Lung microvascular endothelial cell (primary cell): ENCODE data around the gene KRT35. TPM values are rescaled to one million over a fixed set of nuclear protein-coding genes. Genes with fewer than 3 reads are reported as not detected.

Experiments used
- DNase-seq, 2 donors: peaks; one replicate each; pipeline versions ENCODE4 v3.0.0 to v3.0.0-alpha.2; 2010; ENCODE audit warnings: low read depth in 2 of 2
- total RNA-seq: library from RNA; depleted of rRNA; stranded (reverse); fragments of >200 nt; gene quantifications from 2 replicates; pipeline ENCODE4 v1.2.1, GENCODE V29; 2014

KRT35 gene
- total RNA-seq, 1 donor from 2014 or later = not detected

GRCh38 chr17:41512546-41513167, 31.7 kb upstream of the KRT35 start:
- DNase-seq = no peak

DNA sequence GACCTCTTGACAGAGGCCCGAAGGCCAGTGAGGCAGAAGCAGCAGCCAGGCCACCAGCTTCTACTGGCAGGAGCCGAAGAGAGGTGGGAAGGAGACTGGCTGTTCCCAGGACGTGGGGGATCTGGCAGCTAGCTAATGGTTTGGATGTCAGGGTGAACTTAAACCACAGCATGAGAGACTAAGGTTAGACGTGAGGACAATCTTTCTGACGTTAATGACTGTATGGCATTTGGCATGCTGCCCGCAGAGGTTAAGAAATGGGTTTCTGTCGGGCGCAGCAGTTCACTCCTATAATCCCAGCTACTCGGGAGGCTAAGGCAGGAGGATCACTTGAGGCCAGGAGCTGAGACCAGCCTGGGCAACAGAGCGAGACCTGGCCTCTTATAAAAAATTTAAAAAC, 30.8 kb upstream of the KRT35 start:
- no peak for DNase-seq

DNA sequence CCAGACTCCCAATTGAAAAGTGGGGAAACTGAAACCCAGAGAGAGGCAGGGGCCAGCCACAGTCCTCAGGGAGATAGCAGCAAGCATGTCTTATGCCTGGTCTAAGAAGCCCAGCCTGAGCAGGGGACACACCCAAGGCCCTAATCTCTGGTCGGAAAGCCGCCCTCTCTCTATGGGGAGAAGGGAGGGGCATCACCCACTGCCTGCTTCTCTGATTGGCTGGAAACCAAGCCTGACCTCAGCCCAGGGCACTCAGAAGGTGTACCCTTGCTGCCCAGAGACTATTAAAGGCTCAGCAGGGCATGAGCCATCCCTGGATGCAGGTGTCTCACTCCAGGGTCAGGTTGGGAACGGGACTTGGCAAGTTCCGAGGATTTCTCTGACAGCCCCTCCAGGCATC, 30.2 kb upstream of the KRT35 start:
- DNase-seq = no peak

DNA sequence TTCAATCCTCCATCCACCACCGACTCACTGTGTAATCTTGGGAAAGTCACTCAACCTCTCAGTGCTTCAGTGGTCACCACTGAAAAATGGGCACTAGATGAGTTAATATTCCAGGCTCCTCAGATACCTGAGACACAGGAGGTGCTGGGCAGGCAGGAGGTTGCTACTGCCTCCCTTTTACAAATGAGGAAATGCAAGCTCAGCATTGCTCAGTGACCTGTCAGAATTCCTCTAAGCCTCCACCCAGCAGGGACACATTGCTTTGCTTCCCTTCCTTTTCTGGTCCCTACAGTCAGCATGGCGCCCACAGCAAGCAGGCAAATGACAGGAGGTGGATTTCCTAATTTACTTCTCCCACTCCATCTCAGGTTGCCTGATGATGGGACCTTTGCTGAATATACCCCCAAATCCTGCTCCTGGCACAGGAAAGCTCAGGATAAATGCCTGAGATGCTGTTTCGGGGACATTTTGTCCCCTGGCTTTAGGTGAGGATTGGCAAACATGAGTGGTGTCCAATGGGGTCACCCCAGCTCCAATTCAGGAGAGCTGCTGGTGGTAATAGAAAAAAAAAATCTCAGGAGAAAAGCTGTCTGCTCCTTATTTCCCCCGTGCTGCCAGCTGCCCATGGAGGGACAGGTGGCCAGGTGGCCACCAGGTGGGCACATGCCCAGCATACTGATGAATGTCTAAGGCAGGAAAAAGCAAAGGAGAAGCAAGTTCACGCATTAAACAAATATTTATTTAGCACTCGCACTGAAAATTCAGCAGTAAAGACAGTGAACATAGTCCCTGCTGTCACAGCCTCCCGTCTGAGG, 29.5 kb upstream of the KRT35 start:
- no peak for DNase-seq

GRCh38 chr17:41507315-41507880, 26.4 kb upstream of the KRT35 start:
- DNase-seq = no peak

DNA sequence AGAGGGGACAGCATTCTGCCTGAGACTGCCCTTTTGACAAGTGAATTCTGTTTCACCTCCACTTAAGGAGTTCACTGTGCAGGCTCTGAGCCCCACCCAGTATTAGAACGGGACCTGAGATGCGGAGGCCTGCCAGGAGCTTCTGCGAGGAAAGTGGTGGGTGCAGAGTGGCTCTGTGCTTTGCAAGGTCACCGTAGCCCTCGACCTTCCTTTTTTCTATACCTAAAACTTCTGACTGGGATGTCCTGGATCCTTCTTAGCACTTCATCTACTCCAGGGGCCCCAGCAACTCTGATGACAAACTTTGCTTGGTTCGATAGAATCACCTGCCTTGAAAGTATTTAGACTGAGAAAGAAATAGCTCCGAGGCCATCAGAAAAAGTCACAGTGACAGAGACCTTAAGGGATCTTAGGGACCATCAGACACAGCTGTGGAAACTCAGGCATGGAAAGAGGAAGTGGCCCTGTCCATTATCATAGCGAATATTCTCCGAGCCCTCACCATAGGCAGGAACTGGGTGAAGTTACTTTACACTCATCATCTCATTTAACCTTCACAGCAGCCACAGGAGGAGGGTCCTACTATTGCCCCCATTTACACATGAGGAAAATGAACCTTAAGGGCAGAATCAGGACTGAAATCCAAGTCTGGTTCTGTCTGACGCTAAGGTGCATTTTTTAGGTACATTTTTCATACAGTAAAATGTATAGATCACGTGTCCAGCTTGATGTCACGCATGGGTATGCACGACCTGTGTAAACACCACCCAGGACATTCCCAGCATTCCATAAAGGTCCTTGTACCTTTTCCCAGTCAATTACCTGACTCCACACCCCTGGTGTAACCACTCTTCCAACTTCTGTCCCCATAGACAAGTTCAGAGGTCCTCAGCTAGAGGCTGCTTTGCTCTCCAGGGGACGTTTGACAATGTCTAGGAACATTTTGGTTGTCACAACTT, 25.1 kb upstream of the KRT35 start:
- no peak for DNase-seq

GRCh38 chr17:41505007-41505808, 24.3 kb upstream of the KRT35 start, which contains the start of gene KRT13:
Gene KRT13, minus strand, starts transcription at chr17:41505612. Its CDS starts 62 bp downstream, at chr17:41505550.
- no peak for DNase-seq

DNA sequence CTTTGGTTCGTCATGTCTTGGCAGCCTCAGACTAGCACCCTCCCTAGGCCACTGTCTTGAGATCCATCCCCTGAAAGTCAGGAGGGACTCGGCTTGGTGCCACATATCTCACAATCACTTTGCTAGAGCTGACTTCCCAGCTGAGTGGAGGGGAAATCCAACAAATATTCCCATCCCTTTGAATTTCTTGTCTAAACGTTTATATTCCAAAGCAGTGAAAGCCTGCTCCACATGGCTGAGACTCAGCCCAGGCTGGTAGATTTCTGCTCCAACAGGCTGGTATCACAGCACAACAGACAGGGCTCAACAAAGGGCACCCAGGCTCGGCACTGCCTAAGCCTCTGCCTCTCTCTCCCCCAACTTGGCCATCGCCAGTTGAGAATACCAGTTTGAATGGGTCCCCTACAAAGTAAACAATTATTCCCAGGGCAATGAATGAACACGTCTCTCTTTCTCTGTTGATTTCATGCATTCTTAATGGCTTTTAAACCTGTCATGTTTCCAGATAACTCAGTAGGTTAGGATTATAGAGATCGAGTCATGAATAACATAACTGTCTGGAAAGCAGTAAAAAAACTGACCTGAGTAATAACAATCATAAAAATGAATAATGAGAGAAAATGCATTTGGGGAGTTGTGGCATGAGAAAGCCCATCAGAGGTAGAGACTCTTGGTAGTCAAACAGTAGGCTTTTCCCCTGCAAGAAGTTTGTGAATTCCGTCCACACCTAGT, 23.5 kb upstream of the KRT35 start:
- no peak for DNase-seq

GRCh38 chr17:41503202-41503601, 22.3 kb upstream of the KRT35 start:
- DNase-seq = no peak

- peak; percentile 57 to 68 for DNase-seq
Observed at GRCh38 chr17:41500131-41500911, 19.4 kb upstream of the KRT35 start.

DNA sequence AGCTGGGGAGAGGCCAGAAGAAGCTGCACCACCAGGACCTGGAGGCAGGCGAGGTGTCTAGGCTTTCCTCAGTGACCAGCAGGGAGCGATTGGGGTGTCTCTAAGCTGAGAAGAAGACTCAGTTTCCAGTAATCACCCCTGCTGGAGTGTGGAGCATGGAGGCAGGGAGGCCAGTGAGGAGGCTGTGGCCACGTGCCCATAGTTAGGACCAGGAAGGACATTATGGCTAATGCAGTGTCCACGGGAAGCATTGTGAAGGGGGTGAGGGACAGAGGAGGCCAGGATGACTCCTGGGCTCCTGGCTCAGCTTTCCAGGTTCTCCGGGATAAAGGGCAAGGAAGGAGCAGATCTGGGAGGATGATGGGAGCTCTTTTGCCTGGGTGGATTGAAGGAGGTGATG, 18.8 kb upstream of the KRT35 start:
- no peak for DNase-seq

DNA sequence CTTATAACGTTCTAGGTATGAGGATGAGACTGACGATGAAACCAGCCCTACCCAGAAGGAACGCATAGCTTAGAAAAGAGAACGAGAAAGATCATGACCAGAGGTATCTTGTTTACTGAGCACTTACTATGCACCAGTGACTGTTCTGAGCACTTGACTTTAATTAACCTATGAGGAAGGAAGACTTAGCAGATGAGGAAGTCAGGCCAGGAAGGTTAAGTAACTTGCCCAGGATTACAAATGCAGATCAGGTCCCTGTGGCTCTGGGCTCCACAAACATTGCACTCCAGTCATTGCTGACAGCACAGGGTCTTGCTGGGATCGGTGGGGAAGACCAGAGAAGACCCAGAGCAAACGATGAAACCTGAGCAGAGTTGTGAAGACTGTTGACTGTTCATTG, 17.3 kb upstream of the KRT35 start:
- no peak for DNase-seq

- DNase-seq = peak; percentile 84 to 90
Observed at GRCh38 chr17:41496803-41497484, 16.0 kb upstream of the KRT35 start.

GRCh38 chr17:41494524-41494923, 13.6 kb upstream of the KRT35 start:
- DNase-seq = peak; percentile 29 to 45

DNA sequence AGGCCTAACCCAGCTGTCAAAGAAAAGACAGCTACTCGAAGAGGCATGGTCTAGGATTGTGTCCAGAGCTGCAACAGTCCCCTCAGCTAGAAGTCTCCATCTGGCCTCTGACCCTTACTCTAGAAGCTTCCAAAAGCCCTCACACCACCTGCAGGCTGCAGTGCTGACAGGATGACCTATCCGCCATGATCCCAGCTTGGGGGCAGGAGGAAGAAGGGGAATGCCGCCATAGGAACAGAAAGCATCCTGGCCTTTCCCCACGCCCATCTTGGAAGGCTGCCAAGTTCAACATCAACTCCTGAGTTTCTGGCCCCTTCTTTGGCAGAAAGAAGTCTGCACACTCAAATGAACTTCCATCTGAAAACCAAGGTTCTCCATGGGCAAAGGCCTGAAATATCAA, 11.8 kb upstream of the KRT35 start:
- peak; percentile 80 to 88 for DNase-seq

DNA sequence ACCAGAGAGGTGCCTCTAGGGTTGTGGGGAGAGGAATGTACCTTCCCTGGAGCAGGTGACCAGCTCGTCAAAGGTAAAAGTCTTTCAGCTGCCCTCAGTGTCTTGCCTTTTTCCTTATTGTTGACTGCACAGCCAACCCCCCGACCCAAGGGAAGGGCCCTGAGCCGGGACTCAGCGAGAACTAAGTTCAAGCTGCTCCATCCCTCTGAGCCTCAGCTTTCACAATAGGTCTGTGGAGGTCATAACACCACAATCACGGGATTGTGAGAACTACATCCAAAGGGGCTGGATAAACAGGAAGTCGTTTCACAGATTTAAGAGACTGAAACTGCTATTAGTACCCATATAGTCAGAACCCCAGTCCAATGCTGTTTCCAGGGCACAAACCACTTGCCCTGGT, 11.4 kb upstream of the KRT35 start:
- DNase-seq = peak; percentile 57 to 79

DNA sequence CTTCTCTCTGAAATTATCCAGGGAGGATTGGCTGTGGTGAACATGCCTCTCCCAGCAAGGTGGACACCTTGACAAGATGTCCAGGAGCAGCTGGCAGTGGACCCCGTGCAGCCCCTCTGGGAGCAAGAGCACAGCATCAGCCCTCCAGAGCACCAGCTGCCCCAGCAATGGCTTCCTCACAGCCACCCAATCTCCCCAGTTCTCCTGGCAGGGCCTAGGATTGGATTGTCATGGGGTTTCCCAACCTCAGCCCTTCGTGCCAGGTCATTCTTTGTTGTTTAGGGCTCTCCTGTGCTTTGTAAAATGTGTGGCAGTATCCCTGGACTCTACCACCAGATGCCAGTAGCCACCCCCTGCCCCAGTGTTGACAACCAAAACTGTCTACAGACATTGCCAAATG, 10.5 kb upstream of the KRT35 start:
- no peak for DNase-seq
